HCT116 (cell line): ENCODE data around the gene METTL26. TPM values are rescaled to one million over a fixed set of nuclear protein-coding genes. Genes with fewer than 3 reads are reported as not detected.

Experiments used
- ATAC-seq: fragments of 200-7000 bp; cut with Tn5 transposase; 2 replicates; pipeline ENCODE4 v1.9.1; 2020; ENCODE audit warnings: mild to moderate bottlenecking, moderate library complexity
- BruUV-seq: library from RNA; stranded (reverse); fragments of 400-500 nt; replicated peaks from 2 replicates; lab custom pipeline; 2021; lab: Mats Ljungman, UMichigan
- CTCF ChIA-PET: fragments of 300-600 bp; sonication (Branson Sonifier 250); formaldehyde crosslinking; loops from one replicate; lab custom pipeline; 2021; ENCODE audit warnings: antibody characterized with exemption; lab: Charles Lee
- POLR2A ChIA-PET: fragments of 300-600, 350-600 bp; sonication (Branson Sonifier 250); formaldehyde crosslinking; loops from one replicate; lab custom pipeline; 2021; ENCODE audit warnings: antibody characterized with exemption; lab: Charles Lee
- RAD21 ChIA-PET, 2 experiments: fragments of 300-600 bp; sonication (Branson Sonifier 250); formaldehyde crosslinking; loops; one replicate each; lab custom pipeline; 2023; ENCODE audit warnings: low total read pairs in 2 of 2; ENCODE audit not compliant: uncharacterized antibody in 2 of 2, unreplicated experiment in 2 of 2, low non-redundant PET in 1 of 2; lab: Charles Lee
- DNase-seq: peaks from one replicate; pipeline ENCODE4 v3.0.0-alpha.2; 2010; ENCODE audit warnings: low read depth, low spot score
- H2AFZ ChIP-seq: fragments of 200-600 bp; shearing (Covaris generic), sonication (generic); 2 replicates; pipeline ENCODE4 v1.6.1; 2017; ENCODE audit warnings: low read depth, mixed run types, mixed read lengths, antibody characterized with exemption, low read length; ENCODE audit not compliant: poor library complexity, severe bottlenecking
- H3K27ac ChIP-seq: 2 replicates; pipeline ENCODE4 v1.5.1; 2012; ENCODE audit warnings: low read depth, low read length
- H3K27me3 ChIP-seq: fragments of 200-600 bp; sonication (generic); 2 replicates; pipeline ENCODE4 v1.6.1; 2016; ENCODE audit warnings: mixed run types, low read length, mixed read lengths; ENCODE audit not compliant: insufficient read depth
- H3K36me3 ChIP-seq, 2 experiments: fragments of 200-500 bp in 1 of 2; fragments of 200-600 bp in 1 of 2; sonication (Bioruptor generic) in 1 of 2; sonication (generic) in 1 of 2; 2 replicates each; pipeline versions ENCODE4 v1.5.1 to v1.6.1; 2014 to 2016; ENCODE audit warnings: low read length in 2 of 2, inconsistent platforms in 1 of 2, mixed read lengths in 1 of 2, mixed run types in 1 of 2; ENCODE audit not compliant: insufficient read depth in 2 of 2, control insufficient read depth in 1 of 2
- H3K4me1 ChIP-seq, 2 experiments: fragments of 200-600 bp in 1 of 2; sonication (generic) in 1 of 2; 2 replicates each; pipeline versions ENCODE4 v1.5.1 to v1.6.1; 2012 to 2017; ENCODE audit warnings: low read length in 2 of 2, inconsistent platforms in 1 of 2, mild to moderate bottlenecking in 1 of 2, mixed read lengths in 1 of 2, mixed run types in 1 of 2, moderate library complexity in 1 of 2; ENCODE audit not compliant: insufficient read depth in 2 of 2, control insufficient read depth in 1 of 2
- H3K4me2 ChIP-seq: fragments of 200-600 bp; sonication (generic); 2 replicates; pipeline ENCODE4 v1.6.1; 2017; ENCODE audit warnings: mixed run types, low read length, mixed read lengths
- H3K4me3 ChIP-seq, 2 experiments: fragments of 200-600 bp in 1 of 2; sonication (generic) in 1 of 2; replicated peaks in 1 of 2; 2 replicates each; pipeline ENCODE4 v1.5.1; 2011 to 2016; ENCODE audit warnings: low read length in 2 of 2, control low read depth in 1 of 2, low read depth in 1 of 2, mild to moderate bottlenecking in 1 of 2, mixed read lengths in 1 of 2, mixed run types in 1 of 2
- H3K79me2 ChIP-seq: fragments of 200-600 bp; sonication (generic); 2 replicates; pipeline ENCODE4 v1.6.1; 2017; ENCODE audit warnings: mild to moderate bottlenecking, mixed run types, low read length, moderate library complexity, mixed read lengths; ENCODE audit not compliant: insufficient read depth
- H3K9ac ChIP-seq: fragments of 200-600 bp; sonication (generic); 2 replicates; pipeline ENCODE4 v1.6.1; 2016; ENCODE audit warnings: low read length, mixed read lengths
- H3K9me2 ChIP-seq: fragments of 200-600 bp; sonication (generic), shearing (Covaris generic); 2 replicates; pipeline ENCODE4 v1.6.1; 2017; ENCODE audit warnings: mixed run types, mild to moderate bottlenecking, moderate library complexity; ENCODE audit not compliant: insufficient read depth
- H3K9me3 ChIP-seq, 2 experiments: fragments of 200-500 bp in 1 of 2; fragments of 200-600 bp in 1 of 2; sonication (Bioruptor generic) in 1 of 2; sonication (generic) in 1 of 2; 2 replicates each; pipeline ENCODE4 v1.6.1; 2014 to 2017; ENCODE audit warnings: low read length in 2 of 2, mixed read lengths in 2 of 2, inconsistent platforms in 1 of 2, low read depth in 1 of 2, mild to moderate bottlenecking in 1 of 2, mixed run types in 1 of 2, moderate library complexity in 1 of 2; ENCODE audit not compliant: control insufficient read depth in 1 of 2, insufficient read depth in 1 of 2
- H4K20me1 ChIP-seq: fragments of 200-600 bp; sonication (generic), shearing (Covaris generic); 2 replicates; pipeline ENCODE4 v1.6.1; 2017; ENCODE audit warnings: mixed run types, mild to moderate bottlenecking, moderate library complexity; ENCODE audit not compliant: insufficient read depth
- EGR1 ChIP-seq: IDR thresholded peaks from 2 replicates; pipeline ENCODE4 v1.6.1; 2012; ENCODE audit warnings: low read depth
- ELF1 ChIP-seq: IDR thresholded peaks from 2 replicates; pipeline ENCODE4 v1.6.1; 2012; ENCODE audit warnings: low read depth, borderline replicate concordance
- FOSL1 ChIP-seq: IDR thresholded peaks from 2 replicates; pipeline ENCODE4 v1.6.1; 2012; ENCODE audit warnings: low read depth
- YY1 ChIP-seq: IDR thresholded peaks from 2 replicates; pipeline ENCODE4 v1.6.1; 2011; ENCODE audit warnings: low read length, low read depth, moderate library complexity, mild to moderate bottlenecking; ENCODE audit not compliant: insufficient replicate concordance; ENCODE audit errors: extremely low read depth
- ZFX ChIP-seq: fragments of 450-650 bp; IDR thresholded peaks from 2 replicates; pipeline ENCODE4 v1.6.1; 2017
- intact Hi-C: fragments of 100-400 bp; cut with micrococcal nuclease; formaldehyde crosslinking; loops from 2 replicates; pipeline ENCODE4 v1.10.0; 2022
- total RNA-seq: library from RNA; stranded (reverse); gene quantifications from one replicate; pipeline ENCODE4 v1.2.1, GENCODE V29; 2021; ENCODE audit not compliant: unreplicated experiment
- TF ChIP-seq, protein P1 (sequence below), 3 experiments: fragments of 200-600 bp in 1 of 3; sonication (generic) in 1 of 3; IDR thresholded peaks in 2 of 3; conservative IDR thresholded peaks in 1 of 3; 2 replicates each; pipeline ENCODE4 v1.5.1; 2012 to 2017; ENCODE audit warnings: low read depth in 2 of 3, low read length in 2 of 3, antibody characterized with exemption in 1 of 3, borderline replicate concordance in 1 of 3, control low read depth in 1 of 3, mild to moderate bottlenecking in 1 of 3, mixed read lengths in 1 of 3, mixed run types in 1 of 3, moderate library complexity in 1 of 3; ENCODE audit not compliant: insufficient read depth in 1 of 3
- TF ChIP-seq, protein P2 (sequence below): IDR thresholded peaks from 2 replicates; pipeline ENCODE4 v1.6.1; 2012

METTL26 gene
- total RNA-seq, 1 experiment from 2014 or later = 85.7 TPM

DNA sequence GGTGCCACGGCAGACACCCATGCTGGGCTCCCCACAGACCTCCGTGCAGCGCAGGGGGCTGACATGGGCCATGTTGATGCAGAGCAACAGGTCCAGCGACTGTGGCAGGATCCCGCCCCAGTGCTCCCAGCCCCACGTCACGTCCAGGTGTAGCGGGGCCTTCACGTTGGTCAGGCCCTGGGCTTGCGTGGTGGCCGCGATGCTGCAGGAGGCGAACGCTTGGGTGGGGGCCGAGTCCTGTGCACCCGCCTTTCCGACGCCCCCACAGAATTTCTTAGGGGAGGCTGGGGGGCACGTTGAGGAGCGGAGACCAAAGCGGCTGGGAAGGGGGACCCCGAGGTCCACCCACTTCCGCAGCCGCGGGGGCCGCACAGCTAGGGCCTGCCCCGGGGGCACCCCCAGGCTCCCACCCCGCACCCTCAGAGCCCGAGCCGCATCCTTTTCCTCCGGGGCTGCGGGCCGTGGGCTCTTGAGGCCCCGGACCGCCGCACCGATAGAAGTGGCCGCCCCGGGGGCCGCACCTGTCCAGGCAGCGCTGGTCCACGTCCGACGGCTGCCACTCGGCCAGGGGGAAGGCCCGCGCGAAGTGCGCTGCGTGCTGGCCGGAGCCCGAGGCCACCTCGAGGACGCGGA is 416 bp downstream of the METTL26 start:
- ChIA-PET POLR2A (interaction anchor here (1.0 kb wide), 1 partner anchor 108 kb away, joined by 4 read pairs; the partner anchor contains the start of gene CAPN15), CTCF (interaction anchor here (1.4 kb wide), 1 partner anchor 25 kb away, joined by 3 read pairs; no protein-coding TSS in a partner anchor), RAD21 (no interaction called here)
- intact Hi-C loops = no loop called here
- Histone ChIP-seq H3K9ac (peak overlapping the region; percentile 81), H3K9me3 (no peaks in the 10 kb centered on the region), H3K9me2 (no peaks in the 10 kb centered on the region), H2AFZ (no peak overlapping the region), H3K27ac (peak overlapping the region; percentile 72), H4K20me1 (no peaks in the 10 kb centered on the region), H3K27me3 (no peaks in the 10 kb centered on the region), H3K4me3 (peak overlapping the region; percentile 61 to 67), H3K4me2 (peak overlapping the region; percentile 76), H3K79me2 (peaks cover 15% of the 10 kb centered on the region; the same call in 1 of the 2 replicates), H3K36me3 (no peaks in the 10 kb centered on the region), H3K4me1 (peaks cover 3 to 15% of the 10 kb centered on the region in 2 experiments; a peak in 3 of 4 replicates)
- no peak for DNase-seq
- no TSS peak for BruUV-seq
- ATAC-seq = peak; percentile 2; the same call in 1 of the 2 replicates
- no peak for TF ChIP-seq YY1
- TF ChIP-seq ZFX = peak; percentile 78

DNA sequence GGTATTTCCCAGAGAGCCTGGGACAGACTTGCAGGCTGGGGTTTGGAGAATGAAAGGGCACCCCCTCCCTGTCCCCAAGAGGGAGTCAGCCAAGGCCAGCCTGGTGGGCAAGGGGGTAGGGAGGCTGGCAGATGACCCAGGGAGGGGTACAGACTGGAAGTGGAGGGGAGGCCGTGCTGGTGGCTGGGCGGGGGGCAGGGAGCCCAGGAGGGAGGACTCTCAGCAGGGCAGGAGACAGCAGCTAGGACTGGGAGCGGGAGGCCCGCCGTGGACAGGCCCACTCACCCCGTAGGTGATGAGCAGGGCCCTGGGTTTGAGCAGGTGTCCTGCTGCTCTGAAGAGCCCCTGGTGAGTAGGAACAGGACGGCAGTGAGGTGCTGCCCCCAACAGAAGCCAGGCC is 1.1 kb downstream of the METTL26 start:
- no peak for DNase-seq
- intact Hi-C loops = no loop called here

More for the DNA sequence above, 1.1 kb downstream of the METTL26 start:
- TF ChIP-seq EGR1 (no peak), ELF1 (no peak), FOSL1 (no peak)
- TF ChIP-seq, protein P1, sequence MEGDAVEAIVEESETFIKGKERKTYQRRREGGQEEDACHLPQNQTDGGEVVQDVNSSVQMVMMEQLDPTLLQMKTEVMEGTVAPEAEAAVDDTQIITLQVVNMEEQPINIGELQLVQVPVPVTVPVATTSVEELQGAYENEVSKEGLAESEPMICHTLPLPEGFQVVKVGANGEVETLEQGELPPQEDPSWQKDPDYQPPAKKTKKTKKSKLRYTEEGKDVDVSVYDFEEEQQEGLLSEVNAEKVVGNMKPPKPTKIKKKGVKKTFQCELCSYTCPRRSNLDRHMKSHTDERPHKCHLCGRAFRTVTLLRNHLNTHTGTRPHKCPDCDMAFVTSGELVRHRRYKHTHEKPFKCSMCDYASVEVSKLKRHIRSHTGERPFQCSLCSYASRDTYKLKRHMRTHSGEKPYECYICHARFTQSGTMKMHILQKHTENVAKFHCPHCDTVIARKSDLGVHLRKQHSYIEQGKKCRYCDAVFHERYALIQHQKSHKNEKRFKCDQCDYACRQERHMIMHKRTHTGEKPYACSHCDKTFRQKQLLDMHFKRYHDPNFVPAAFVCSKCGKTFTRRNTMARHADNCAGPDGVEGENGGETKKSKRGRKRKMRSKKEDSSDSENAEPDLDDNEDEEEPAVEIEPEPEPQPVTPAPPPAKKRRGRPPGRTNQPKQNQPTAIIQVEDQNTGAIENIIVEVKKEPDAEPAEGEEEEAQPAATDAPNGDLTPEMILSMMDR (IDR thresholded peaks at IDR 0.05 in 2 of 3, conservative IDR thresholded peaks at IDR 0.05 in 1 of 3; ENCODE audit: borderline replicate concordance in 1 of 3, insufficient read depth in 1 of 3, low read depth in 2 of 3, low read length in 2 of 3) = no peak
- TF ChIP-seq, protein P2, sequence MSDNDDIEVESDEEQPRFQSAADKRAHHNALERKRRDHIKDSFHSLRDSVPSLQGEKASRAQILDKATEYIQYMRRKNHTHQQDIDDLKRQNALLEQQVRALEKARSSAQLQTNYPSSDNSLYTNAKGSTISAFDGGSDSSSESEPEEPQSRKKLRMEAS = no peak
- ChIA-PET CTCF (no interaction called here), RAD21 (no interaction called here), POLR2A (no interaction called here)
- no peaks in the 10 kb centered on the region for H3K27me3 ChIP-seq
- H3K27ac ChIP-seq = peak overlapping the region; percentile 72; the same call in 1 of the 2 replicates
- H3K4me2 ChIP-seq = peak overlapping the region; percentile 76
- no peaks in the 10 kb centered on the region for H3K36me3 ChIP-seq
- no peaks in the 10 kb centered on the region for H4K20me1 ChIP-seq
- no peaks in the 10 kb centered on the region for H3K9me3 ChIP-seq
- no peak for ATAC-seq
- peak overlapping the region; percentile 61 to 67 for H3K4me3 ChIP-seq
- peak overlapping the region; percentile 81 for H3K9ac ChIP-seq
- H3K4me1 ChIP-seq = peaks cover 3 to 21% of the 10 kb centered on the region in 2 experiments; a peak in 3 of 4 replicates
- H3K9me2 ChIP-seq = no peaks in the 10 kb centered on the region
- BruUV-seq = no TSS peak
- H2AFZ ChIP-seq = no peak overlapping the region
- peaks cover 15% of the 10 kb centered on the region; the same call in 1 of the 2 replicates for H3K79me2 ChIP-seq
